KBM-7 (cell line): Measurements from ENCODE around the gene FOXP1.

Source experiments
- DNase-seq: peaks from one replicate; pipeline ENCODE4 v3.0.0-alpha.2; 2015
- in situ Hi-C: fragments of 300-500 bp; cut with MboI; formaldehyde crosslinking; loops from 2 replicates; pipeline ENCODE4 v1.14.3; 2020; ENCODE audit warnings: low sequenced_read_pairs, low pct_unique_long_range_greater_than_20kb, mixed read lengths

The FOXP1 gene

DNA sequence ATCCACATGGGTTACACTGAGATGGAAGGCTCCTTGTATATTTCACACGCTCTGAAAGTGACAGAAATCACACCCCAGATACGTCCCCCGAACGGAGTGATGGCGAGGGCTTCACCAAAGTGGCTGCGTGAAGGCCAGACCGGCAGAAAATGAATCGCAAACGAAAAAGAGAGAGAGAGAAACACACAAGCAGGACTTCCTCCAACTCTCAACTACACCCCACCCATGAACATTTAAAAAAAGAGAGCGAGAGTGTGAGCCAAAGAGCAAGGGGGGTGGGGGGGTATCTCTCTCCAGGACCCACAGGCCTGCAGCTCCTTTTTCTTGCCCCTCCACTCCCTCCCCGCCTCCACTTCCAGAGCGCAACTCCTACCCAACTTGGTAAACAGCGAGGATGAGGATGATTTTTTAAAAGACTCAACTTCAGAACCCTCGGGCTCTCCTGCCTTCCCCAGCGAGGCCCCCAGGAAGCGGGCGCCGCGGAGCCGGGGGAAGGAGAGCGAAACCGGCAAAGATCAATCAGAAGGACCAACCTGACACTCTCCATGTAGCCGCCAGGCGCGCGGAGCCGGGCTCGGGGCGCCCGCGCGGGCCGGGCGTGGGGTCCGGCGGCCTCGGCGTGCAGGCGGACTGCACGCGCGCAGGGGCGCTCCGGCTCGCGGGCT lies 519.1 kb downstream of the FOXP1 start:
- in situ Hi-C loops = no loop called here
- peak; percentile 62 for DNase-seq

GRCh38 chr3:71063773-71064290 lies 519.7 kb downstream of the FOXP1 start:
- peak; percentile 51 for DNase-seq
- in situ Hi-C loops = no loop called here

- in situ Hi-C loops = no loop called here
- peak; percentile 25 for DNase-seq
Measured at GRCh38 chr3:71062952-71063772, 520.4 kb downstream of the FOXP1 start.

- in situ Hi-C loops = no loop called here
- DNase-seq = no peak
Measured at GRCh38 chr3:71062037-71062932, 521.2 kb downstream of the FOXP1 start.

DNA sequence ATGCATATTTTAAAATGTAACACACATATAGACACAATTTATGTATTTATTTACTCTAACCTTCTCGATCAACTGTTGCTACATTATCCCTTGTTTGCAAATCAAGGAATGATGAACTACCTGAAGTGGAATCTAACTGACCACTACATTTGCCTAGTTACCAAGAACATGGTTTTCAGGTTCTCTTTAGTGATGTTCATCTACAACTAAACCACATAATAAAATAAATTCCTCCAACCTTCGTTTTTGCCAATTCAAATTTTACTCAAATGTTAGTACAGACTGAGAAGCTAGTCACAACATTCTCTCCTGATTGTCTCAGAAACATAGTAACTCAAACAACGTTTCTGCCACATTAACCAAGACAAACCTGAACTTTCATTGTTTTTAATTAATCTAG lies 521.9 kb downstream of the FOXP1 start:
- in situ Hi-C loops = no loop called here
- no peak for DNase-seq

DNA sequence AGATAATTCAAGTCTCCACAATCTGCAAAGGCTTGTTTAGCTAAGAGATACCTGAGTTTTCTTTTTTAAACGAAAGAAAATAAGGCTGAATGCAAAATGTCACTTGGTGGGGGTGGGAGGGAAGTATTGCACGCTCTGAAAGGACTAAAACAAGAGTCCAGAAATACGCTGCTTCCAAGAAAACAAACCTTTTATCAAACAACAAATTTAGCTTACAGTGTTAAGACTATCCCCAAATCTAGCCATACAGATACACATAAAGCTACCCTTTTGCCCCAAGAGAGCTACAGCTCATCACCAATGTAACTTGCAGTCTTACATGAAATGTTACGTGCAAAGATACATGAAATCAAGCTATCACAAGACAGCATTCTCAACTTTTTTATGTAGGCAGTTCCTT lies 522.5 kb downstream of the FOXP1 start:
- in situ Hi-C loops = no loop called here
- DNase-seq = no peak

DNA sequence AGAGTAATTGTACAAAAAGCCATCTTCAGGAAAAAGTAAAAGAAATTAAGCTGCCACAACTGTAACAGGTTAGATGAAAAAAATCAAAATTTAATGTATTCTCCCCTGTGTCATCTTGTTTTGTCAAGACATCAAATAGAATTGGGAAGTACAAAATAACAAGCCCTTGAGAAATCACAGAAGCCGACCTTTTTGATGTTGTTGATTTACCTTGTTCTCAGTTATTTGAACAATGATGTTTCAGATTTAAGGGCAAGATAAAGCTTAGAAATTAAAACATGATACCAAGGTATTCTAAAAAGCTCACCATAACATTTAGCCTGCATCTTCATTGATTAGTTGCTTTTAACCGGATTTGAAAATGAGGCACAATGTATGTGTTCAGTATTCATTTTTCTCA lies 523.0 kb downstream of the FOXP1 start:
- DNase-seq = no peak
- in situ Hi-C loops = no loop called here

DNA sequence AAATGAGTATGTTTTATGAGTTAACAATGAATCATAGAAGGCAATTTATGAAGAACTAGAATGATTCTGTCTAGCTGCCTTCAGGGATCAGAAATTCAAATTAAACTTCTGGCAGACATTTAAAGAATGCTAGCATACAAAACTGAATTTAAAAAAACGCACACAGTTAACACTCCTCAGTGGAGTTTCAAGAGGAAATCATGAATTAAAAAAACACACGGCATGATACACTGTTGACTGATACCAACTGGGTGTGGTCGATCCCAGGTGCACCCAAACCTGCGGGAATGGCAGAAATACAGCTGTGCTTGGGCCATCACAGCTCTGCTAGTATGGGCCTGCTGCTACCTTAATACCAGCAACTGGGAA lies 526.0 kb downstream of the FOXP1 start:
- in situ Hi-C loops = no loop called here
- DNase-seq = no peak

GRCh38 chr3:71056327-71056726 lies 527.2 kb downstream of the FOXP1 start:
- in situ Hi-C loops = no loop called here
- DNase-seq = no peak

- in situ Hi-C loops = no loop called here
Measured at GRCh38 chr3:71055257-71056001, 528.1 kb downstream of the FOXP1 start.

DNA sequence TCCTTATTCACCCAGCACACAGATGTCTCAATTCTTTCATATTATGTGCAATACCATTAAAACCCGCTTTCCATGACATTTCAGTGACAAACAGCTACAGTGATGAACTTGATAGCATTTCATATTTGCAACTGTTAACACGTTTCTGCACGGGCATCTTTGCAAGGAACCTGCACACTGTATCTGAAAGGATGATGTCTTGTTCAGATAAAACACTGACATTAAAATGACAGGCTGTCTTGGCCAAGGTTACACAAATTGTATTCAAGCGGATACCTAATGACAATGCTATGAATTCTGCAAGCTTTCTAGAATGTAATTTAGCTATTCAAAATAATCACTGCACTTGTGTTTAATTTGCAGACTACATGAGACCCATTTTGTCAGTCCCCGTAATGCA lies 529.2 kb downstream of the FOXP1 start:
- in situ Hi-C loops = no loop called here

More at GRCh38 chr3:71055257-71056001, 528.1 kb downstream of the FOXP1 start:
- DNase-seq = no peak

GRCh38 chr3:71053495-71053894 lies 530.0 kb downstream of the FOXP1 start:
- in situ Hi-C loops = no loop called here
- DNase-seq = no peak

More for the DNA sequence above, 529.2 kb downstream of the FOXP1 start:
- no peak for DNase-seq

- in situ Hi-C loops = no loop called here
- no peak for DNase-seq
Measured at GRCh38 chr3:71052716-71053115, 530.8 kb downstream of the FOXP1 start.

DNA sequence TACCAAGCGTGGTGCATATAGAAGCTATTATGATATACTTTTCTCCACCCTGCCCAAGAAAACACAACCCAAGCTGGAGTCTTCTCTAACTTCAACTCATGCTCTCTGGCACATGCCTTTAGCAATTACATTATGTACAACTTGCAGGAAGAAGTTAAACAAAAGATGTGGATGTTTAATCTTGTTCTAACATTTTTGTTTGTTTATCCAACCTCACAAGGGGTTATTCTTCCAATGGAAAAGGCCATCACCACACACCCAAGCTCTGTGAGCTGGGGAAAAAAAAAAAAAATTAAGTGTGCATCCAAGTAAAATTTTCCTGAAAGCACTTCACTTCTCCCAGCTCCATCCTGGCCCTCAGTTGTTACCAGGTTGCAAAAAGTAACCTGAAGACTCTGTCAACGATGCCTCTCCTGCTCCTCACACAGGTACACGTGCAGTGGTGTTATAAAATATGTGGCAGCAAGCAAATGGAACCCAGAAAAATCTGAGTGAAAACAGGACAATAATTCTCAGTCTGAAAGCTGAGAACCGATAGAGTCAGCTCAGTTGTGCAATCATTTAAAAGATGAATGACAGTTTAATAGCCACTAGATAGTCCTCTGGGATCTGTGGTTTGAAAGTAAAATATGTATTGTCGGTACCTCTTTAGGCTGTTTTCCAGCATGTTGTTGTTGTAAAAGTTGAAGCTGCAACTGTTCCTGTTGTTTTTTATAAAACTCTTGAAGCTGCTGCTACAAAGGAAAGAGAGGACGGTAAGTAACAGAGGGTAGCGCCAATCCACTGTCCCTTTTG lies 531.4 kb downstream of the FOXP1 start:
- peak; percentile 13 for DNase-seq
- in situ Hi-C loops = no loop called here

- DNase-seq = no peak
- in situ Hi-C loops = no loop called here
Measured at GRCh38 chr3:71051259-71051595, 532.3 kb downstream of the FOXP1 start.

DNA sequence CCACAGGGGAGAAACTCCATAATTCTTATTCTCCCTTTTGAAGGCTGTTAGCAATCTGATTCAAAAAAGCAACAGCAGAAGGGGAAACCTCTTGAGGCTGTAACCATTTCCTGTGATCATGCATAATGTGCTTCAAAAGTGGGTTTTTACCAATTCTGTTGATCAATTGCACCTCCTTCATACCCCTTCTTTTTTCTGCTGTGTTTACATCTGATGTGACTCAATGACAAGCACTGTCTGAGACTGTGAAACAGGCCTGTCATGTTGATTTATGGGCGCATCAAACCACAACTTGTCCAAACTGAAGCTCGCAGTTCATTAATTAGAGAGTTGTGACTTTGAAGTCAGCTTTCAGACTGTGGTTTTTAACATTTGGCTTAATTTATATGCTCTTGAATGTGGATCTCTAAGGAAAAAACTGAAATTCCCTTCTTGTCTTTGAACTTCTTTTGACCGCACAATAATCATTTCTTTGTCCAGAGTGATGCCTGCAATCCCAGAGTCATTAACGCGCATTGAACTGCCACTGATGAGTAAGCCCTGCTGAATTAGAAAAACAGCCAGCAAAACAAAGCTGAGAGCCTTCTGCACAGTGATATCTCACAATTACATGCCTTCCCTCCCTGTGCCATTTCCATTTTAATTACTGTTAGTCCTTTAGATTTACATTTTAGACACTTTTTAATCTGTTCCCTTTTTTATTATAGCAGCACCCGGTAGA lies 532.8 kb downstream of the FOXP1 start:
- in situ Hi-C loops = no loop called here
- peak; percentile 28 for DNase-seq

DNA sequence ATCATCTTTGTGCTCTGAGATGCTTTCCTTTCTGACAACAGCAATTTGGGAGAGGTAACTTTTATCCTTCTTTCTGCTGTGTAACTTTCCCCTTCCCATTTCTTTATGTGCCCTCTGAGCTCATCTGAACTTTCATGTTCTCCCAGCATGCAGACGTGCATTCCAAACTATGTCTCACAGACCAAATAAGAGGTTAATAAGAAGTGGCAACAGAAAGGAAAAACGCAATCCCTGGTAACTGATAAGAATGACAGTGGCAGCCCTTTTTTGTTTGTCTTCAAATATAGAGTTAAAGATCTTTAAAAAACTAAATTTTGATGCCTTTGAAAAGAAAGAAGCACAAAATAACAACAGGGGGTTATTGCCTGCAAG lies 533.4 kb downstream of the FOXP1 start:
- DNase-seq = no peak
- in situ Hi-C loops = no loop called here

GRCh38 chr3:71048948-71049347 lies 534.6 kb downstream of the FOXP1 start:
- in situ Hi-C loops = no loop called here
- no peak for DNase-seq
